H54 (cell line): ENCODE measurements around the gene GAGE12J.
"Not testable (repeated sequence)": the region's sequence is repeated elsewhere in the genome, so short reads cannot be mapped to it uniquely, and the experiment has no call there.

Experiments used
- DNase-seq: peaks from one replicate; pipeline ENCODE4 v3.0.0; 2011; ENCODE audit warnings: low spot score, mixed read lengths; ENCODE audit not compliant: insufficient read length
- FAIRE-seq: peaks from 3 replicates; lab custom pipeline; 2011; peaks lifted over from hg19 to GRCh38; lab: Jason Lieb, UNC

The GAGE12J gene

DNA sequence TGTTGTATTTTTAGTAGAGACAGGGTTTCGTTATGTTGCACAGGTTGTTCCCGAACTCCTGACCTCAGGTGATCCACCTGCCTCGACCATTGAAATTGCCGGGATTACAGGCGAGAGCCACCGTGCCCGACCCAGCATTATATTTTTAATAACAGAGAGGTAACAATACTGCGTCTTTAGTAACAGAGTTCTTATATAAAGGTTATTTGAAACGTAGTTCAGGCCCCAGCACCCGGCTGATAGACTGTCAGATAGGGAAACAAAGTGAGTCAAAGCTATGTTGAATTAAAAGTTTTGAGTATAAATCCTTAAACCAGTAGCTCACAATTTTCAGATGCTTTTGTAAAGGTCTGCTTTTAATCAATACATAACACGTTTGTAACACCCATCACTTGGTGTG lies 24.3 kb downstream of the GAGE12J start:
- FAIRE-seq, DNase-seq: not testable (repeated sequence)
